Kidney epithelial cell (primary cell): ENCODE measurements around the gene CDH12. TPM values are rescaled to one million over a fixed set of nuclear protein-coding genes. Genes with fewer than 3 reads are reported as not detected.
"Not testable (repeated sequence)": the region's sequence is repeated elsewhere in the genome, so short reads cannot be mapped to it uniquely, and the experiment has no call there.

ENCODE experiments used
- DNase-seq: peaks from one replicate; pipeline ENCODE4 v3.0.0-alpha.2; 2010; ENCODE audit warnings: low read depth
- H3K27me3 ChIP-seq: 2 replicates; pipeline ENCODE4 v1.6.0; 2011; ENCODE audit warnings: low read length; ENCODE audit not compliant: control insufficient read depth, insufficient read depth
- H3K36me3 ChIP-seq: 2 replicates; pipeline ENCODE4 v1.5.1; 2011; ENCODE audit warnings: low read length; ENCODE audit not compliant: control insufficient read depth, insufficient read depth
- H3K4me3 ChIP-seq: 2 replicates; pipeline ENCODE4 v1.5.1; 2011; ENCODE audit warnings: low read depth, mild to moderate bottlenecking, control low read depth, low read length
- CTCF ChIP-seq: IDR thresholded peaks from 2 replicates; pipeline ENCODE4 v1.5.1; 2011; ENCODE audit warnings: mild to moderate bottlenecking, moderate library complexity, low read length, control low read depth, inconsistent platforms; ENCODE audit not compliant: insufficient read depth, poor library complexity, severe bottlenecking
- total RNA-seq: library from RNA; depleted of rRNA; stranded (reverse); fragments of >200 nt; gene quantifications from 2 replicates; pipeline ENCODE4 v1.2.3, GENCODE V29; 2015

CDH12 gene
- total RNA-seq, 1 donor from 2014 or later, result not detected

- no peak for DNase-seq
- no peak overlapping the region for H3K4me3 ChIP-seq
- no peak for TF ChIP-seq CTCF
- H3K27me3 ChIP-seq, result no peaks in the 10 kb centered on the region
- no peaks in the 10 kb centered on the region for H3K36me3 ChIP-seq
These were observed 227.7 kb downstream of the CDH12 start for GRCh38 chr5:22625451-22625850.

- TF ChIP-seq CTCF, result no peak
- Histone ChIP-seq H3K36me3 (no peaks in the 10 kb centered on the region), H3K27me3 (no peaks in the 10 kb centered on the region), H3K4me3 (no peak overlapping the region)
- DNase-seq, result no peak
These were observed 232.1 kb downstream of the CDH12 start for GRCh38 chr5:22621084-22621483.

GRCh38 chr5:22615964-22616363 is 237.2 kb downstream of the CDH12 start:
- H3K4me3 ChIP-seq, result no peak overlapping the region
- no peak for DNase-seq
- H3K27me3 ChIP-seq, result no peaks in the 10 kb centered on the region
- H3K36me3 ChIP-seq, result no peaks in the 10 kb centered on the region
- TF ChIP-seq CTCF, result no peak

- H3K4me3 ChIP-seq, result no peak overlapping the region
- H3K27me3 ChIP-seq, result no peaks in the 10 kb centered on the region
- no peaks in the 10 kb centered on the region for H3K36me3 ChIP-seq
- no peak for DNase-seq
- no peak for TF ChIP-seq CTCF
These were observed 238.6 kb downstream of the CDH12 start for GRCh38 chr5:22614486-22615094.

- DNase-seq, result no peak
- TF ChIP-seq CTCF, result no peak
- no peak overlapping the region for H3K4me3 ChIP-seq
- no peaks in the 10 kb centered on the region for H3K36me3 ChIP-seq
- no peaks in the 10 kb centered on the region for H3K27me3 ChIP-seq
These were observed 240.2 kb downstream of the CDH12 start for GRCh38 chr5:22612928-22613327.

GRCh38 chr5:22611327-22611726 is 241.8 kb downstream of the CDH12 start:
- TF ChIP-seq CTCF, result no peak

GRCh38 chr5:22607498-22607897 is 245.6 kb downstream of the CDH12 start:
- not testable (repeated sequence) for DNase-seq, H3K4me3 ChIP-seq, H3K27me3 ChIP-seq, H3K36me3 ChIP-seq

More at GRCh38 chr5:22611327-22611726, 241.8 kb downstream of the CDH12 start:
- Histone ChIP-seq H3K36me3 (no peaks in the 10 kb centered on the region), H3K27me3 (no peaks in the 10 kb centered on the region), H3K4me3 (no peak overlapping the region)
- DNase-seq, result no peak
